H9 (cell line): ENCODE measurements around the gene ARHGEF1. TPM values are rescaled to one million over a fixed set of nuclear protein-coding genes. Genes with fewer than 3 reads are reported as not detected.

Source experiments
- DNase-seq: peaks from one replicate; pipeline ENCODE4 v3.0.0-alpha.2; 2017
- H2AFZ ChIP-seq: one replicate; pipeline ENCODE4 v1.6.1; 2013; ENCODE audit warnings: mild to moderate bottlenecking, low read length, control low read depth, moderate library complexity
- H2AK5ac ChIP-seq: 2 replicates; pipeline ENCODE4 v1.6.1; 2013; ENCODE audit warnings: low read length, control low read depth, mixed read lengths; ENCODE audit not compliant: insufficient read length
- H2BK120ac ChIP-seq: one replicate; pipeline ENCODE4 v1.6.1; 2013; ENCODE audit warnings: low read depth, mild to moderate bottlenecking, low read length, control low read depth, inconsistent platforms; ENCODE audit not compliant: poor library complexity, severe bottlenecking
- H2BK12ac ChIP-seq: 2 replicates; pipeline ENCODE4 v1.6.1; 2013; ENCODE audit warnings: low read length, control low read depth, mixed read lengths, low read depth; ENCODE audit not compliant: insufficient read length
- H2BK15ac ChIP-seq: 2 replicates; pipeline ENCODE4 v1.6.1; 2013; ENCODE audit warnings: low read depth, low read length, control low read depth
- H2BK20ac ChIP-seq: one replicate; pipeline ENCODE4 v1.6.1; 2013; ENCODE audit warnings: low read depth, mild to moderate bottlenecking, low read length, control low read depth, inconsistent platforms; ENCODE audit not compliant: poor library complexity, severe bottlenecking
- H2BK5ac ChIP-seq: 2 replicates; pipeline ENCODE4 v1.6.1; 2013; ENCODE audit warnings: low read length, control low read depth, mixed read lengths; ENCODE audit not compliant: insufficient read length
- H3K14ac ChIP-seq: 2 replicates; pipeline ENCODE4 v1.6.1; 2013; ENCODE audit warnings: low read length, control low read depth; ENCODE audit not compliant: insufficient read depth
- H3K18ac ChIP-seq: 2 replicates; pipeline ENCODE4 v1.6.1; 2013; ENCODE audit warnings: low read depth, mild to moderate bottlenecking, mixed read lengths, low read length, control low read depth; ENCODE audit not compliant: insufficient read length
- H3K23ac ChIP-seq: 2 replicates; pipeline ENCODE4 v1.6.1; 2013; ENCODE audit warnings: low read length, control low read depth, mixed read lengths, low read depth; ENCODE audit not compliant: insufficient read length
- H3K23me2 ChIP-seq: 2 replicates; pipeline ENCODE4 v1.6.1; 2013; ENCODE audit warnings: low read depth, mild to moderate bottlenecking, mixed read lengths, low read length, control low read depth; ENCODE audit not compliant: insufficient read length, poor library complexity, severe bottlenecking
- H3K27ac ChIP-seq: 2 replicates; pipeline ENCODE4 v1.5.1; 2013; ENCODE audit warnings: low read length, control low read depth, mixed read lengths, low read depth; ENCODE audit not compliant: insufficient read length
- H3K27me3 ChIP-seq: 2 replicates; pipeline ENCODE4 v1.6.1; 2013; ENCODE audit warnings: low read length, control low read depth, inconsistent platforms; ENCODE audit not compliant: insufficient read depth
- H3K4ac ChIP-seq: 2 replicates; pipeline ENCODE4 v1.6.1; 2013; ENCODE audit warnings: low read depth, mild to moderate bottlenecking, control low read depth, inconsistent platforms, low read length, moderate library complexity
- H3K4me1 ChIP-seq: 2 replicates; pipeline ENCODE4 v1.6.1; 2013; ENCODE audit warnings: low read length, control low read depth, inconsistent platforms; ENCODE audit not compliant: insufficient read depth
- H3K4me2 ChIP-seq: 2 replicates; pipeline ENCODE4 v1.6.1; 2013; ENCODE audit warnings: low read length, control low read depth, mixed read lengths; ENCODE audit not compliant: insufficient read length, insufficient read depth
- H3K56ac ChIP-seq: 2 replicates; pipeline ENCODE4 v1.6.1; 2013; ENCODE audit warnings: low read depth, mild to moderate bottlenecking, mixed read lengths, low read length, control low read depth; ENCODE audit not compliant: insufficient read length
- H3K79me1 ChIP-seq: 2 replicates; pipeline ENCODE4 v1.6.1; 2013; ENCODE audit warnings: low read depth, mild to moderate bottlenecking, moderate library complexity, low read length, control low read depth, inconsistent platforms; ENCODE audit not compliant: insufficient read depth, poor library complexity, severe bottlenecking
- H3K79me2 ChIP-seq: 2 replicates; pipeline ENCODE4 v1.6.1; 2013; ENCODE audit warnings: low read length, control low read depth, inconsistent platforms; ENCODE audit not compliant: insufficient read depth
- H3K9ac ChIP-seq: 2 replicates; pipeline ENCODE4 v1.6.1; 2013; ENCODE audit warnings: low read length, control low read depth, mixed read lengths; ENCODE audit not compliant: insufficient read length; ENCODE audit errors: extremely low read depth
- H3K9me3 ChIP-seq: one replicate; pipeline ENCODE4 v1.6.1; 2013; ENCODE audit warnings: low read depth, low read length, inconsistent platforms; ENCODE audit not compliant: control insufficient read depth
- H3T11ph ChIP-seq: one replicate; pipeline ENCODE4 v1.6.1; 2013; ENCODE audit warnings: mild to moderate bottlenecking, low read length, control low read depth, inconsistent platforms
- H4K20me1 ChIP-seq: one replicate; pipeline ENCODE4 v1.6.1; 2013; ENCODE audit not compliant: control insufficient read depth, insufficient read length, insufficient read depth
- H4K5ac ChIP-seq: 2 replicates; pipeline ENCODE4 v1.6.1; 2013; ENCODE audit warnings: low read depth, mild to moderate bottlenecking, mixed read lengths, low read length, control low read depth; ENCODE audit not compliant: insufficient read length
- H4K8ac ChIP-seq: replicated peaks from 2 replicates; pipeline ENCODE4 v1.6.1; 2013; ENCODE audit warnings: low read length, control low read depth, mixed read lengths, low read depth; ENCODE audit not compliant: insufficient read length
- H4K91ac ChIP-seq: 2 replicates; pipeline ENCODE4 v1.6.1; 2013; ENCODE audit warnings: low read depth, mild to moderate bottlenecking, moderate library complexity, mixed read lengths, low read length, control low read depth; ENCODE audit not compliant: insufficient read length
- H3K27ac Mint-ChIP-seq, 3 experiments: 2 replicates in 2 of 3; 3 replicates in 1 of 3; pipeline ENCODE4 v1.8.0; 2020 to 2021; ENCODE audit warnings: mixed read lengths in 3 of 3, mild to moderate bottlenecking in 1 of 3, moderate library complexity in 1 of 3
- H3K27me3 Mint-ChIP-seq: 2 replicates; pipeline ENCODE4 v1.8.0; 2021; ENCODE audit warnings: low read depth, mild to moderate bottlenecking, moderate library complexity, mixed read lengths
- H3K36me3 Mint-ChIP-seq, 3 experiments: 2 replicates in 2 of 3; 3 replicates in 1 of 3; pipeline ENCODE4 v1.8.0; 2020 to 2021; ENCODE audit warnings: low read depth in 3 of 3, mixed read lengths in 3 of 3; ENCODE audit not compliant: insufficient read depth in 1 of 3
- H3K4me1 Mint-ChIP-seq, 2 experiments: 2 replicates each; pipeline ENCODE4 v1.8.0; 2020; ENCODE audit warnings: mixed read lengths in 2 of 2
- H3K4me3 Mint-ChIP-seq, 2 experiments: 2 replicates in 1 of 2; 3 replicates in 1 of 2; pipeline ENCODE4 v1.8.0; 2020 to 2021; ENCODE audit warnings: mild to moderate bottlenecking in 2 of 2, mixed read lengths in 2 of 2, moderate library complexity in 1 of 2
- H3K9me3 Mint-ChIP-seq, 2 experiments: 2 replicates in 1 of 2; 3 replicates in 1 of 2; pipeline ENCODE4 v1.8.0; 2020; ENCODE audit warnings: mild to moderate bottlenecking in 2 of 2, mixed read lengths in 2 of 2, moderate library complexity in 1 of 2
- WGBS: extraction: QIAGEN DNeasy Blood & Tissue Kit; methylation state at CpG from one replicate; pipeline ENCODE4 v1.1.7; 2013; ENCODE audit warnings: missing lambda C conversion rate, low lambda C conversion rate, mixed read lengths; ENCODE audit not compliant: insufficient read length; ENCODE audit errors: extremely low coverage; 5-methylcytosine and 5-hydroxymethylcytosine counted together
- total RNA-seq: library from RNA; stranded (reverse); gene quantifications from 2 replicates; pipeline ENCODE4 v1.2.1, GENCODE V29; 2021
- TF ChIP-seq, protein P1 (sequence below): fragments of 200-600 bp; sonication (generic); conservative IDR thresholded peaks from 3 replicates; pipeline ENCODE4 v1.8.0; 2021; ENCODE audit warnings: antibody characterized with exemption, mild to moderate bottlenecking

Gene ARHGEF1
- total RNA-seq, 1 experiment from 2014 or later: 50.3 TPM

DNA sequence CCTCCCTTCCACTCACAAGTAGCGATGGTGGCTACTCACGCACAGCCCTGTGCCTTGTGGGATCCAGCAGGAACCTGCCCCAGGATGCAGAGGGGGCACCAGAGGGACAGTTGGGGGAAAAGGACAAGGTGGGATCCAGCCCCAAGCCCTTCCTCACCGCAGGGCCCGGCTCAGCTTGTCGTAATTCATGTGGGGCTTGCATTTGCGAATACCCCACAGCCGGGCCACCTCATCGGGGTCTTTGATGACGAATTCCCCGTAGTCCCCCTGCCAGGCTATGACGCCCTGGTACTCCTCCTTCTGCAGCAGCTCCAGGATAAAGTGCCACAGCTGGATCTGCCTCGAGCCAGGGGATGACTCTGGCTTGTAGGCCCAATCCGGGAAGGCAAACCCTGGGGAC lies 26.7 kb downstream of the ARHGEF1 start:
- Histone ChIP-seq H3K56ac (no peak overlapping the region), H3K79me1 (no peaks in the 10 kb centered on the region), H4K91ac (no peak overlapping the region), H3K14ac (no peak overlapping the region), H3K23ac (no peak overlapping the region), H4K5ac (no peak overlapping the region), H2AK5ac (no peak overlapping the region), H3K23me2 (peaks cover 5% of the 10 kb centered on the region), H2BK120ac (no peak overlapping the region), H2BK12ac (no peak overlapping the region), H3K18ac (no peak overlapping the region), H3K4me2 (no peak overlapping the region), H3T11ph (no peak overlapping the region), H3K79me2 (no peaks in the 10 kb centered on the region), H3K27me3 (peaks cover 43% of the 10 kb centered on the region), H2AFZ (no peak overlapping the region), H3K9me3 (no peaks in the 10 kb centered on the region), H2BK15ac (no peak overlapping the region), H2BK20ac (no peak overlapping the region), H3K4ac (no peak overlapping the region), H3K4me1 (no peaks in the 10 kb centered on the region), H3K27ac (no peak overlapping the region), H4K8ac (no peak overlapping the region), H2BK5ac (no peak overlapping the region), H4K20me1 (no peaks in the 10 kb centered on the region), H3K9ac (no peak overlapping the region)
- no peak overlapping the region for H3K4me3 Mint-ChIP-seq
- no peak overlapping the region for H3K27ac Mint-ChIP-seq
- TF ChIP-seq, protein P1, sequence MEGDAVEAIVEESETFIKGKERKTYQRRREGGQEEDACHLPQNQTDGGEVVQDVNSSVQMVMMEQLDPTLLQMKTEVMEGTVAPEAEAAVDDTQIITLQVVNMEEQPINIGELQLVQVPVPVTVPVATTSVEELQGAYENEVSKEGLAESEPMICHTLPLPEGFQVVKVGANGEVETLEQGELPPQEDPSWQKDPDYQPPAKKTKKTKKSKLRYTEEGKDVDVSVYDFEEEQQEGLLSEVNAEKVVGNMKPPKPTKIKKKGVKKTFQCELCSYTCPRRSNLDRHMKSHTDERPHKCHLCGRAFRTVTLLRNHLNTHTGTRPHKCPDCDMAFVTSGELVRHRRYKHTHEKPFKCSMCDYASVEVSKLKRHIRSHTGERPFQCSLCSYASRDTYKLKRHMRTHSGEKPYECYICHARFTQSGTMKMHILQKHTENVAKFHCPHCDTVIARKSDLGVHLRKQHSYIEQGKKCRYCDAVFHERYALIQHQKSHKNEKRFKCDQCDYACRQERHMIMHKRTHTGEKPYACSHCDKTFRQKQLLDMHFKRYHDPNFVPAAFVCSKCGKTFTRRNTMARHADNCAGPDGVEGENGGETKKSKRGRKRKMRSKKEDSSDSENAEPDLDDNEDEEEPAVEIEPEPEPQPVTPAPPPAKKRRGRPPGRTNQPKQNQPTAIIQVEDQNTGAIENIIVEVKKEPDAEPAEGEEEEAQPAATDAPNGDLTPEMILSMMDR: no peak
- peaks cover 0 to 2% of the 10 kb centered on the region in 2 experiments; a peak in 1 of 5 replicates for H3K9me3 Mint-ChIP-seq
- peaks cover 6 to 24% of the 10 kb centered on the region in 2 experiments; a peak in 3 of 4 replicates for H3K4me1 Mint-ChIP-seq
- H3K36me3 Mint-ChIP-seq: peaks cover 2 to 18% (median 13%) of the 10 kb centered on the region in 3 experiments; a peak in 6 of 7 replicates
- WGBS: no CpG with 5 or more reads among the region's 13 CpGs
- peaks cover 3% of the 10 kb centered on the region for H3K27me3 Mint-ChIP-seq
- no peak for DNase-seq
